ENCODE measurements around the gene DNMT1. TPM values are rescaled to one million over a fixed set of nuclear protein-coding genes. Genes with fewer than 3 reads are reported as not detected.

Gene DNMT1
- total and polyA plus RNA-seq, 4 donors, result 7.1 to 89.0 (median 46.2) TPM

DNA sequence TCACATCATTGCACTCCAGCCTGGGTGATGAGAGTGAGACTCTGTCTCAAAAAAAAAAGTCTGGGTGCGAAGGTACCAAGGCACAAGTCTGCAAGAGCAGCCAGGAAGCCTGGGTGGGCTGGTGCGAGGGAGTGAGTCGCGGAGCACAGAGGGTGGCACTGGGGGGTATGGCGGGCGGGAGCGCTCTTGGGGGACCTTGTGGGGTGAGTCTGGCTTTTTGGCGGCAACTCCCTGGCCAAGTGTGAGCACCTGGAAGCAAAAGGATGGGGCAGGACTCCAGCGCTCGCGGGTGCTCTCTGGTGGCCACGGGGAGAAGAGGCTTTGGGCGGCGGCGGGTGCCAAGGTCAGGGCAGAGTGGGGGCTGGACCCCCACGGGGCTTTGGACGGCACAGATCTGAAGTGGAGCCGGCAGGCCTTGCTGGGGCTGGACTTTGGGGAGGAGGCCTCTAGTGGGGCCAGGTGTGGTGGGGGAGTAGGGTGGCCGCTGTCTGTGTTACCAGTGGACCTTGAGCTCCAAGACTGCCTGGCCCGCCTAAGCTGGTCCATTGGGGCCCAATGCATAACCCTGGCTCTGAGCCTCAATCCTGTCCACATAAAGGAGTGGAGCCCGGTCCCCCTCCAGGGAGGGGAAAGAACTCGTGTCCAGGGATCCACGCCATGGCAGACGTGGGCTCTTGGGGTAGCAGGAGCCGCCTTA, 81.7 kb downstream of the DNMT1 start:
- intact Hi-C loops (cut with DNase I), result loop anchor here in 1 of 2 donors (10.0 kb wide), 1 partner anchor 178 kb away; the partner anchor contains the start of gene OLFM2

DNA sequence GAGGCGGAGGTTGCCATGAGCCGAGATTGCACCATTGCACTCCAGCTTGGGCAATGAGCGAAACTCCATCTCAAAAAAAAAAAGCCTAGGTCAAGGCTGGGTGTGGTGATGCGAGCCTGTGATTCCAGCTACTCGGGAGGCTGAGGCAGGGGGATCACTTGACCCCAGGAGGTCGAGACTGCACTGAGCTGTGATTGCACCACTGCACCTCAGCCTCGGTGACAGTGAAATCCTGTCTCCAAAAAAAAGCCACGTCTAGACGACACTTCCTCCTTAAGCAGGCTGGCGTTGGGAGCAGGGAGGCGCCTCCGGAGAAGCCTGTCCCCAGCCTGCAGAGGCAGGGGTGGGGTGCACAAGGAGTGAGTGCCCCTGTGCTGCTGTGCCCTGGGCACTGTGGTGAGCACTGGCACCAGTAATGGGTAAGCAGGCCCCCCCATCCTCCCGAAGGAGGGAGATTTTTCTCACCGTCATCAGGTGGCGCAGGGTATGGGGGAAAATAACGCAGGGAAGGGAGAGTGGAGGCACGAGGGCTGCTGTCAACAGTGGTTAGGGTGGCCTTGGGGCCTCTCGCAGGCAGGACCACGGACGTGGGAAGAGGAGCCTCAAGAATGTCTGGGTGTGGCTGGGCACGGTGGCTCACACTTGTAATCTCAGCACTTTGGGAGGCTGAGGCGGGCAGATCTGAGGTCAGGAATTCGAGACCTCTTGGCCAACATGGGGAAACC, 82.6 kb downstream of the DNMT1 start:
- Histone ChIP-seq H3K4me1 (ENCODE audit: control insufficient read depth in 1 of 2, insufficient read depth in 2 of 2, low read length in 2 of 2) (no peaks in the 10 kb centered on the region), H3K27ac (ENCODE audit: low read depth in 1 of 2, low read length in 2 of 2) (no peak overlapping the region), H3K27me3 (ENCODE audit: control insufficient read depth in 1 of 2, insufficient read depth in 2 of 2, low read length in 1 of 2) (no peaks in the 10 kb centered on the region), H3K9me3 (ENCODE audit: control insufficient read depth, low read length) (no peaks in the 10 kb centered on the region), H3K36me3 (ENCODE audit: control insufficient read depth in 1 of 2, insufficient read depth in 2 of 2, low read length in 1 of 2) (peaks cover 0 to 10% of the 10 kb centered on the region in 2 donors), H3K4me3 (ENCODE audit: low read length in 2 of 2) (no peak overlapping the region)
- ATAC-seq (ENCODE audit: low FRiP score), result no peak
- intact Hi-C loops (cut with DNase I), result loop anchor here in 1 of 2 donors (10.0 kb wide), 1 partner anchor 177 kb away; the partner anchor contains the start of gene OLFM2
- DNase-seq, result no peak
- WGBS, 2 donors, result 59 to 61% methylated on average over 22 to 23 of the region's 23 CpGs

More for the DNA sequence above, 81.7 kb downstream of the DNMT1 start:
- 20 to 23% methylated on average over 25 of the region's 25 CpGs for WGBS, 2 donors
- Histone ChIP-seq H3K4me1 (ENCODE audit: control insufficient read depth in 1 of 2, insufficient read depth in 2 of 2, low read length in 2 of 2) (no peaks in the 10 kb centered on the region), H3K27me3 (ENCODE audit: control insufficient read depth in 1 of 2, insufficient read depth in 2 of 2, low read length in 1 of 2) (no peaks in the 10 kb centered on the region), H3K27ac (ENCODE audit: low read depth in 1 of 2, low read length in 2 of 2) (no peak overlapping the region), H3K9me3 (ENCODE audit: control insufficient read depth, low read length) (no peaks in the 10 kb centered on the region), H3K4me3 (ENCODE audit: low read length in 2 of 2) (no peak overlapping the region), H3K36me3 (ENCODE audit: control insufficient read depth in 1 of 2, insufficient read depth in 2 of 2, low read length in 1 of 2) (peaks cover 0 to 6% of the 10 kb centered on the region in 2 donors)
- ATAC-seq (ENCODE audit: low FRiP score) (no peak), DNase-seq (peak; percentile 65 to 87)

DNA sequence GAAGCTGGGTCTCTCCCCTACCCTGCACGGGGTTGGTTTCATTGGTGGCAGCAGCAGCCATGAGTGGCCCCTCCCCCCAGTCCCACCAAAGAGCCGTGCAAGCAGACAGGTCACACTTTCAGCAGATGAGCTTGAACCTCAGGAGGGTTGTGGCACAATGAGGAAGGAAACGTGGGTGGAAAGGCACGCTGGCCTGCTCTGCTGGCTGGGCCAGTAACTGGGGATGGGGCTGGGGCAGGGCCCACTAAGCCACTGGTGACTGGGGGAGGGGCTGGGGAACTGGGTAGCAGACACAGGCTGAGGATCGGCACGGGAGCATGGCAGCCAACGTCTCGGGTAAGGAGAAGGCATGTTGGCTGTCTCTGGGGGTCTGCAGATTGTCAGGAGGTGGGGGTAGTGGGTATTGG, 83.3 kb downstream of the DNMT1 start, which contains the start of gene P2RY11:
TSS of gene P2RY11 (plus strand) at position 289 of the 407 bp plus-strand sequence. CDS start at position 318, 29 bp downstream.
- DNase-seq (peak in 1 of 2 donors; percentile 74), ATAC-seq (ENCODE audit: low FRiP score) (no peak)
- intact Hi-C loops (cut with DNase I), result loop anchor here in 1 of 2 donors (10.0 kb wide), 1 partner anchor 177 kb away; the partner anchor contains the start of gene OLFM2
- 64 to 68% methylated on average over 8 of the region's 8 CpGs for WGBS, 2 donors
- Histone ChIP-seq H3K4me3 (ENCODE audit: low read length in 2 of 2) (no peak within 1 kb of the TSS), H3K36me3 (ENCODE audit: control insufficient read depth in 1 of 2, insufficient read depth in 2 of 2, low read length in 1 of 2) (peaks cover 0 to 10% of the 10 kb centered on the region in 2 donors), H3K27ac (ENCODE audit: low read depth in 1 of 2, low read length in 2 of 2) (no peak within 1 kb of the TSS), H3K27me3 (ENCODE audit: control insufficient read depth in 1 of 2, insufficient read depth in 2 of 2, low read length in 1 of 2) (no peaks in the 10 kb centered on the region), H3K9me3 (ENCODE audit: control insufficient read depth, low read length) (no peaks in the 10 kb centered on the region), H3K4me1 (ENCODE audit: control insufficient read depth in 1 of 2, insufficient read depth in 2 of 2, low read length in 2 of 2) (no peaks in the 10 kb centered on the region)

DNA sequence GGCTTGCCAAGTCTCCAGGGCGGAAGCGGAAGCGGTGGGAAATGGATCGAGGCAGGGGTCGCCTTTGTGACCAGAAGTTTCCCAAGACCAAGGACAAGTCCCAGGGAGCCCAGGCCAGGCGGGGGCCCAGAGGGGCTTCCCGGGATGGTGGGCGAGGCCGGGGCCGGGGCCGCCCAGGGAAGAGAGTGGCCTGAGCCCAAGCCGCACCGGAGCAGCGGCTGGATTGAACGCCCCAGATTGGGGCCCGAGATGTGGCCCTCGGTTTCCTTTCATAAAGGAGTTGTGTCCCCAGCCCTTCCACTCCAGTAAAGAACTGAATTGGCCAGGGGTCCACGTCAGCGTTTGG, 83.8 kb downstream of the DNMT1 start:
- no peaks in the 10 kb centered on the region for H3K9me3 ChIP-seq (ENCODE audit: control insufficient read depth, low read length)
- no peak for ATAC-seq (ENCODE audit: low FRiP score)
- H3K4me1 ChIP-seq (ENCODE audit: control insufficient read depth in 1 of 2, insufficient read depth in 2 of 2, low read length in 2 of 2), result no peaks in the 10 kb centered on the region
- H3K27ac ChIP-seq (ENCODE audit: low read depth in 1 of 2, low read length in 2 of 2), result no peak overlapping the region
- intact Hi-C loops (cut with DNase I), result loop anchor here in 1 of 2 donors (10.0 kb wide), 1 partner anchor 176 kb away; the partner anchor contains the start of gene OLFM2
- WGBS, 2 donors, result 89 to 92% methylated on average over 18 to 19 of the region's 19 CpGs
- peaks cover 0 to 10% of the 10 kb centered on the region in 2 donors for H3K36me3 ChIP-seq (ENCODE audit: control insufficient read depth in 1 of 2, insufficient read depth in 2 of 2, low read length in 1 of 2)
- no peak for DNase-seq
- no peaks in the 10 kb centered on the region for H3K27me3 ChIP-seq (ENCODE audit: control insufficient read depth in 1 of 2, insufficient read depth in 2 of 2, low read length in 1 of 2)
- no peak overlapping the region for H3K4me3 ChIP-seq (ENCODE audit: low read length in 2 of 2)

DNA sequence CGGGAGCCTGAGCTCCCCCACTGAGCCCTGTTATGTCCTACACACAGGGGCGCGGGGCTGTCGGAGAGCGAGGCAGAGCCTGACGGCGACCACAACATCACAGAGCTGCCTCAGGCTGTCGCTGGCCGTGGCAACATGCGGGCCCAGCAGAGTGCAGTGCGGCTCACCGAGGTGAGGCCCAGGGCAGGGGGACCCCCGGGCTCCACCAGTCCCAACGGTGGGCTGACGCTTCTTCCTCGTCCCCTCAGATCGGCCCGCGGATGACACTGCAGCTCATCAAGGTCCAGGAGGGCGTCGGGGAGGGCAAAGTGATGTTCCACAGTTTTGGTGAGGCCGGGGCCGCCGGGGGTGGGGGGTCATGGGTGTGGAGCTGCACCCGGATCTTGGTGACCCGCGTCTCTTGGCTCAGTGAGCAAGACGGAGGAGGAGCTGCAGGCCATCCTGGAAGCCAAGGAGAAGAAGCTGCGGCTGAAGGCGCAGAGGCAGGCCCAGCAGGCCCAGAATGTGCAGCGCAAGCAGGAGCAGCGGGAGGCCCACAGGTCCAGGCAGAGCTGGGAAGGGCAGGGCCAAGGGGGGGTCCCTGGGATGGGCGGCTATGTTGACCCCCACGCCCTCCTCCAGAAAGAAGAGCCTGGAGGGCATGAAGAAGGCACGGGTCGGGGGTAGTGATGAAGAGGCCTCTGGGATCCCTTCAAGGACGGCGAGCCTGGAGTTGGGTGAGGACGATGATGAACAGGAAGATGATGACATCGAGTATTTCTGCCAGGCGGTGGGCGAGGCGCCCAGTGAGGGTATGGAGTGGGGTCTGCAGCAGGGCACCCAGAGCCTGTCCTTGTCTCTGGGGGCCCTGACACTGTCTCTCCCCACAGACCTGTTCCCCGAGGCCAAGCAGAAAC, 84.4 kb downstream of the DNMT1 start:
- WGBS, 2 donors, result 91 to 92% methylated on average over 41 to 44 of the region's 44 CpGs
- Histone ChIP-seq H3K9me3 (ENCODE audit: control insufficient read depth, low read length) (no peaks in the 10 kb centered on the region), H3K36me3 (ENCODE audit: control insufficient read depth in 1 of 2, insufficient read depth in 2 of 2, low read length in 1 of 2) (peaks cover 0 to 8% of the 10 kb centered on the region in 2 donors), H3K27me3 (ENCODE audit: control insufficient read depth in 1 of 2, insufficient read depth in 2 of 2, low read length in 1 of 2) (no peaks in the 10 kb centered on the region), H3K4me1 (ENCODE audit: control insufficient read depth in 1 of 2, insufficient read depth in 2 of 2, low read length in 2 of 2) (no peaks in the 10 kb centered on the region), H3K4me3 (ENCODE audit: low read length in 2 of 2) (no peak overlapping the region), H3K27ac (ENCODE audit: low read depth in 1 of 2, low read length in 2 of 2) (no peak overlapping the region)
- intact Hi-C loops (cut with DNase I), result loop anchor here in 1 of 2 donors (10.0 kb wide), 1 partner anchor 176 kb away; the partner anchor contains the start of gene OLFM2
- DNase-seq (peak in 1 of 2 donors; percentile 75), ATAC-seq (ENCODE audit: low FRiP score) (no peak)

DNA sequence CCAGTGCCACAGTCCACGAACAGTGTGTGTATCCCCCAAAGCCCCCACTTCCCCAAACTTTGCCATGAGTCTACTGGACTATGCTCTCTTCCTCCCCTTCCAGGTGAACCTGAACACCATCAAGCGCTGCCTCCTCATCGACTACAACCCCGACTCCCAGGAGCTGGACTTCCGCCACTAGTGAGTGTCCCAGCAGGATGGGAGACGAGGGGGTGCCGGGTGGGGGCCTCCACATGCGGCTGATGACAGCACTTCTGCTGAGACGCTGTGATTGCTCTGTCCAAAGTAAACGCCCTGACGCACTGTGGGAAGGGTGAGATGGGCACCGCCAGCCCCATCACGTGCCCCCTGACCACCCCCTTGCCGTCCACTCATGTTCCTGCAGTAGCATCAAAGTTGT, 85.2 kb downstream of the DNMT1 start:
- peaks cover 0 to 8% of the 10 kb centered on the region in 2 donors for H3K36me3 ChIP-seq (ENCODE audit: control insufficient read depth in 1 of 2, insufficient read depth in 2 of 2, low read length in 1 of 2)
- WGBS, 2 donors, result 88 to 90% methylated on average over 14 of the region's 14 CpGs

DNA sequence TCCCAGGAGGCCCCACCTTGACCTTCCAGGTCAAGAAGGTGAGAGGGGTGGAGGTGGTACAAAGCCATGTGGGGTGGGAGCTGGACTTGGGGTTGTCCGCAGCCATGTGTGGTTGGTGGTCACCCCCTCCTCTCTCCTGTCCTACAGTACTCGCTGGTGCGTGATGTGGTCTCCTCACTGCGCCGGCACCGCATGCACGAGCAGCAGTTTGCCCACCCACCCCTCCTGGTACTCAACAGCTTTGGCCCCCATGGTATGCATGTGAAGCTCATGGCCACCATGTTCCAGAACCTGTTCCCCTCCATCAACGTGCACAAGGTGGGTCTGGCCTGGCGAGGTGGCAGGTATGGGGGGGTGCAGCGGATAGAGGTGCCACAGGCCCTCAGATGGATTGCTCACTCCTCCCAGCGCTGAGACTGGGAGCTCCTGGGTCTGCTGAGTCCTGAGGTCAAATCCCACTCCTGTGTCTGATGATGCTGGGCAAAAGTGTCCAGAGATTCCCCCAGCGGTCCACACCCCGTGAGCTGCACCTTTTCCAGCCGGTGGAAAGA, 86.9 kb downstream of the DNMT1 start:
- intact Hi-C loops (cut with DNase I), result loop anchor here in 1 of 2 donors (2.0 kb wide), 1 partner anchor 145 kb away; the partner anchor contains the start of gene MRPL4
- ATAC-seq (ENCODE audit: low FRiP score) (no peak), DNase-seq (no peak)
- H3K36me3 ChIP-seq (ENCODE audit: control insufficient read depth in 1 of 2, insufficient read depth in 2 of 2, low read length in 1 of 2), result peaks cover 0 to 8% of the 10 kb centered on the region in 2 donors
- WGBS, 2 donors, result 92 to 96% methylated on average over 14 of the region's 14 CpGs
- H3K4me1 ChIP-seq (ENCODE audit: control insufficient read depth in 1 of 2, insufficient read depth in 2 of 2, low read length in 2 of 2), result no peaks in the 10 kb centered on the region
- H3K27ac ChIP-seq (ENCODE audit: low read depth in 1 of 2, low read length in 2 of 2), result no peak overlapping the region
- no peak overlapping the region for H3K4me3 ChIP-seq (ENCODE audit: low read length in 2 of 2)
- no peaks in the 10 kb centered on the region for H3K9me3 ChIP-seq (ENCODE audit: control insufficient read depth, low read length)
- no peaks in the 10 kb centered on the region for H3K27me3 ChIP-seq (ENCODE audit: control insufficient read depth in 1 of 2, insufficient read depth in 2 of 2, low read length in 1 of 2)

More for the DNA sequence above, 85.2 kb downstream of the DNMT1 start:
- DNase-seq (peak in 1 of 2 donors; percentile 73), ATAC-seq (ENCODE audit: low FRiP score) (no peak)
- H3K27me3 ChIP-seq (ENCODE audit: control insufficient read depth in 1 of 2, insufficient read depth in 2 of 2, low read length in 1 of 2), result no peaks in the 10 kb centered on the region
- H3K4me3 ChIP-seq (ENCODE audit: low read length in 2 of 2), result no peak overlapping the region
- intact Hi-C loops (cut with DNase I), result no loop called here
- H3K27ac ChIP-seq (ENCODE audit: low read depth in 1 of 2, low read length in 2 of 2), result no peak overlapping the region
- H3K4me1 ChIP-seq (ENCODE audit: control insufficient read depth in 1 of 2, insufficient read depth in 2 of 2, low read length in 2 of 2), result no peaks in the 10 kb centered on the region
- H3K9me3 ChIP-seq (ENCODE audit: control insufficient read depth, low read length), result no peaks in the 10 kb centered on the region

DNA sequence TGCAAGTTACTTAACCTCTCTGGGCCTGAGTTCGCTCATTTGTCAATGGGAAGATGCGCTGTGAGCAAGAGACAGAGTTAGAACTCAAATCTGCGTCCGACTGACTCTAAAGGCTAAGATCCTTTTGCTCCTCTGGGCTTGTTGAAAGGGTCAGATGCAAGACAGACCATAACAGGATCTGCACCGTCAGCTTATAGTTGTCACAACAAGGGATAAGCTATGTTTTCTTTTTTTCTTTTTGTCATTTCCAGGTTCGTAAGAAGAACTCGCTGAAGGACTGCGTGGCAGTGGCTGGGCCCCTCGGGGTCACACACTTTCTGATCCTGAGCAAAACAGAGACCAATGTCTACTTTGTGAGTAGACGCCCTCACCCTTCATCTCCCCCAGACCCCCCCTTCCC, 87.5 kb downstream of the DNMT1 start:
- Histone ChIP-seq H3K27me3 (ENCODE audit: control insufficient read depth in 1 of 2, insufficient read depth in 2 of 2, low read length in 1 of 2) (no peaks in the 10 kb centered on the region), H3K9me3 (ENCODE audit: control insufficient read depth, low read length) (no peaks in the 10 kb centered on the region), H3K36me3 (ENCODE audit: control insufficient read depth in 1 of 2, insufficient read depth in 2 of 2, low read length in 1 of 2) (peaks cover 0 to 8% of the 10 kb centered on the region in 2 donors), H3K27ac (ENCODE audit: low read depth in 1 of 2, low read length in 2 of 2) (no peak overlapping the region), H3K4me1 (ENCODE audit: control insufficient read depth in 1 of 2, insufficient read depth in 2 of 2, low read length in 2 of 2) (no peaks in the 10 kb centered on the region), H3K4me3 (ENCODE audit: low read length in 2 of 2) (no peak overlapping the region)
- intact Hi-C loops (cut with DNase I), result loop anchor here in 1 of 2 donors (2.0 kb wide), 1 partner anchor 146 kb away; the partner anchor contains the start of gene MRPL4
- no peak for DNase-seq
- WGBS, 2 donors, result 80 to 89% methylated on average over 10 of the region's 10 CpGs
- no peak for ATAC-seq (ENCODE audit: low FRiP score)

Measured in aorta (tissue), 5 donors.